H1 (cell line): ENCODE measurements around the gene MAP4K4.

ENCODE experiments used
- ATF2 ChIP-seq: IDR thresholded peaks from 2 replicates; pipeline ENCODE4 v1.6.1; 2012; ENCODE audit warnings: low read length, inconsistent platforms
- CTCF ChIP-seq, 3 experiments: IDR thresholded peaks; 1 replicate in 2 of 3; 2 replicates in 1 of 3; pipeline versions ENCODE4 v1.5.1 to v1.6.1; 2011; ENCODE audit warnings: low read length in 3 of 3, mild to moderate bottlenecking in 3 of 3, inconsistent platforms in 2 of 3, low read depth in 1 of 3, moderate library complexity in 1 of 3; ENCODE audit not compliant: insufficient read depth in 1 of 3; ENCODE audit errors: control extremely low read depth in 1 of 3
- EGR1 ChIP-seq: IDR thresholded peaks from 2 replicates; pipeline ENCODE4 v1.6.1; 2011; ENCODE audit warnings: low read depth, low read length, borderline replicate concordance
- EZH2 ChIP-seq: fragments of 200-600 bp; sonication (generic); IDR thresholded peaks from 2 replicates; pipeline ENCODE4 v1.7.1; 2012; ENCODE audit warnings: low read depth, mild to moderate bottlenecking, moderate library complexity, low read length, inconsistent platforms; ENCODE audit not compliant: severe bottlenecking
- MAX ChIP-seq: IDR thresholded peaks from 2 replicates; pipeline ENCODE4 v1.6.1; 2012; ENCODE audit warnings: inconsistent platforms
- NRF1 ChIP-seq: IDR thresholded peaks from 2 replicates; pipeline ENCODE4 v1.6.1; 2011; ENCODE audit warnings: mild to moderate bottlenecking, low read depth, low read length, improper control_type of control experiment
- PHF8 ChIP-seq: fragments of 200-600 bp; sonication (generic); conservative IDR thresholded peaks from 2 replicates; pipeline ENCODE4 v1.7.1; 2012; ENCODE audit warnings: low read depth, mild to moderate bottlenecking, inconsistent platforms, low read length, moderate library complexity
- POLR2A ChIP-seq, 2 experiments: IDR thresholded peaks; 1 replicate in 1 of 2; 2 replicates in 1 of 2; pipeline ENCODE4 v1.6.1; 2011; ENCODE audit warnings: low read depth in 2 of 2, low read length in 2 of 2, mild to moderate bottlenecking in 2 of 2; ENCODE audit errors: control extremely low read depth in 1 of 2
- POLR2AphosphoS5 ChIP-seq: IDR thresholded peaks from 2 replicates; pipeline ENCODE4 v1.6.1; 2011; ENCODE audit warnings: low read depth, low read length
- RAD21 ChIP-seq, 2 experiments: IDR thresholded peaks in 1 of 2; conservative IDR thresholded peaks in 1 of 2; 2 replicates each; pipeline ENCODE4 v1.6.1; 2011; ENCODE audit warnings: low read depth in 2 of 2, low read length in 2 of 2, improper control_type of control experiment in 1 of 2, inconsistent platforms in 1 of 2, mild to moderate bottlenecking in 1 of 2, moderate library complexity in 1 of 2
- SIN3A ChIP-seq, 2 experiments: IDR thresholded peaks in 1 of 2; conservative IDR thresholded peaks in 1 of 2; 2 replicates each; pipeline ENCODE4 v1.6.1; 2011 to 2012; ENCODE audit warnings: low read length in 2 of 2, improper control_type of control experiment in 1 of 2, low read depth in 1 of 2, mild to moderate bottlenecking in 1 of 2
- TAF1 ChIP-seq: IDR thresholded peaks from 2 replicates; pipeline ENCODE4 v1.6.1; 2011; ENCODE audit warnings: mild to moderate bottlenecking, low read depth, low read length
- ZNF274 ChIP-seq: IDR thresholded peaks from 2 replicates; pipeline ENCODE4 v1.7.0; 2012; ENCODE audit warnings: low read length, borderline replicate concordance; ENCODE audit errors: extremely low read depth

- TF ChIP-seq RAD21 (IDR thresholded peaks at IDR 0.05 in 1 of 2, conservative IDR thresholded peaks at IDR 0.05 in 1 of 2; ENCODE audit: low read depth in 2 of 2, low read length in 2 of 2) (no peak), POLR2A (IDR thresholded peaks at IDR 0.05; ENCODE audit: control extremely low read depth in 1 of 2, low read depth in 2 of 2, low read length in 2 of 2) (no peak), CTCF (IDR thresholded peaks at IDR 0.05; ENCODE audit: control extremely low read depth in 1 of 3, insufficient read depth in 1 of 3, low read depth in 1 of 3, low read length in 3 of 3) (no peak), NRF1 (no peak), SIN3A (conservative IDR thresholded peaks at IDR 0.05 in 1 of 2, IDR thresholded peaks at IDR 0.05 in 1 of 2; ENCODE audit: low read depth in 1 of 2, low read length in 2 of 2) (no peak), TAF1 (no peak), PHF8 (no peak), POLR2AphosphoS5 (no peak), MAX (no peak), ATF2 (no peak), EZH2 (no peak), ZNF274 (no peak), EGR1 (no peak)
These were observed 183.6 kb downstream of the MAP4K4 start for GRCh38 chr2:101881131-101881530.
